ENCODE results near the gene ARHGAP6. TPM values are rescaled to one million over a fixed set of nuclear protein-coding genes. Genes with fewer than 3 reads are reported as not detected.

ARHGAP6 gene
- total and polyA plus RNA-seq, 11 donors = 2.1 to 6.6 (median 2.5) TPM

- no peak for TF ChIP-seq CTCF (IDR thresholded peaks at IDR 0.05)
- no peak for TF ChIP-seq POLR2A (IDR thresholded peaks at IDR 0.05)
- Histone ChIP-seq H3K27me3 (no peaks in the 10 kb centered on the region), H3K27ac (no peak overlapping the region), H3K9me3 (peaks cover 0 to 5% (median 0%) of the 10 kb centered on the region in 12 donors), H3K4me3 (no peak overlapping the region), H3K36me3 (no peaks in the 10 kb centered on the region), H3K4me1 (no peaks in the 10 kb centered on the region)
- ATAC-seq = no peak
- no peak for DNase-seq
- intact Hi-C loops (cut with DNase I) = no loop called here
- 71 to 97% (median 86%) methylated on average over 7 of the region's 7 CpGs for WGBS, 4 donors
Measured at GRCh38 chrX:11567528-11568220, 98.0 kb downstream of the ARHGAP6 start.

DNA sequence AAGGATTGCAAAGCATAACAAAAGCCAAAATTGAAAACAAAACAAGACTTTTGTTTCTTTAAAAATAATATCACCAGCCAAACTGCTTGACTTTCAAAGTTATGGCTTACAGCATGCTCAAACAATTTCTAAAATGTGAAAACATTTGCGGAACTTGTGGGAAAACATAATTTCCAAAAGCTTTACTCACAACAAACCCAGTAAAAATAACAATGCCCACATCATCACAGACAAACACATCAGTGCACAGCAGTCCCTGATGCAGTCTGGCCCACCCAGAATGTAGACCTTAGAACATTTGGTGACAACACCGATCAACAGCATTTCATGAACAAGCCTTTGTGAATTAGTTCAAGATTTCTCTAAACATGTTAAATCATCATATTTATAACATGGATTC, 98.9 kb downstream of the ARHGAP6 start:
- H3K27ac ChIP-seq = no peak overlapping the region
- 74 to 88% (median 83%) methylated on average over 2 of the region's 2 CpGs for WGBS, 4 donors
- TF ChIP-seq POLR2A (IDR thresholded peaks at IDR 0.05) = no peak
- TF ChIP-seq CTCF (IDR thresholded peaks at IDR 0.05) = no peak

GRCh38 chrX:11566173-11566572, 99.5 kb downstream of the ARHGAP6 start:
- intact Hi-C loops (cut with DNase I) = no loop called here
- no peak for DNase-seq
- ATAC-seq = no peak
- Histone ChIP-seq H3K4me1 (no peaks in the 10 kb centered on the region), H3K36me3 (no peaks in the 10 kb centered on the region), H3K27me3 (no peaks in the 10 kb centered on the region), H3K27ac (no peak overlapping the region), H3K9me3 (peaks cover 0 to 4% (median 0%) of the 10 kb centered on the region in 12 donors), H3K4me3 (no peak overlapping the region)
- TF ChIP-seq POLR2A (IDR thresholded peaks at IDR 0.05) = no peak
- TF ChIP-seq CTCF (IDR thresholded peaks at IDR 0.05) = no peak

More for the DNA sequence above, 98.9 kb downstream of the ARHGAP6 start:
- H3K4me3 ChIP-seq = no peak overlapping the region
- H3K4me1 ChIP-seq = no peaks in the 10 kb centered on the region
- intact Hi-C loops (cut with DNase I) = no loop called here
- H3K27me3 ChIP-seq = no peaks in the 10 kb centered on the region
- no peak for DNase-seq
- no peaks in the 10 kb centered on the region for H3K36me3 ChIP-seq
- no peak for ATAC-seq
- peaks cover 0 to 5% (median 0%) of the 10 kb centered on the region in 12 donors for H3K9me3 ChIP-seq

DNA sequence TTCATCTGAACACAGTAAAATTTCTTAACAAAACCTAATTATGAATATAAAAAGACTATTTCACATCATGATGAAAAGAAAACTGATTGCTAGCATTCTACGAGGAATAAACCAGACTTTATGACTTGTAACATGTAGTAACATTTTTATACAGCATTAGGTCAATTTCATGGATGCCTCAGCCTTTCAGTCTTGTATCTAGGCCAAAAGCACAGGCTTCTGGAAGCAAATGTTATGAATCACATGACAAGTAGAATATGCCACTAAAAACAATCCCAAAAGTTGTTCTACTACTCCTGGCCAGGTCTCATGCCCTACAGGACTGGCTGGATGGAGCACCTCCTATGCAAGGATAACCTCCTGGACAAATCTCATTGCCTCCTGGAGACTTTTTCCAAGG, 101.2 kb downstream of the ARHGAP6 start:
- DNase-seq (no peak), ATAC-seq (no peak)
- no peak overlapping the region for H3K4me3 ChIP-seq
- no peaks in the 10 kb centered on the region for H3K27me3 ChIP-seq
- TF ChIP-seq POLR2A (IDR thresholded peaks at IDR 0.05) (no peak), CTCF (IDR thresholded peaks at IDR 0.05) (no peak)
- no peak overlapping the region for H3K27ac ChIP-seq
- no peaks in the 10 kb centered on the region for H3K36me3 ChIP-seq
- H3K4me1 ChIP-seq = no peaks in the 10 kb centered on the region
- 45 to 86% (median 75%) methylated on average over 1 of the region's 1 CpG for whole genome bisulfite sequencing, 4 donors
- H3K9me3 ChIP-seq = no peaks in the 10 kb centered on the region
- intact Hi-C loops (cut with DNase I) = no loop called here

Measured in heart left ventricle (tissue), 16 donors.